NCI-H226 (cell line): Measurements from ENCODE around the gene SELENOP.
"Not testable (repeated sequence)": the region's sequence is repeated elsewhere in the genome, so short reads cannot be mapped to it uniquely, and the experiment has no call there.

Experiments used
- DNase-seq: peaks from one replicate; pipeline ENCODE4 v3.0.0-alpha.2; 2015

Gene SELENOP

GRCh38 chr5:42811591-42812446 lies at the start of gene SELENOP:
Gene SELENOP (minus strand): TSS chr5:42811892. CDS start chr5:42808353, 3,539 bp downstream.
- DNase-seq = no peak

GRCh38 chr5:42858687-42859086 lies 47.0 kb upstream of the SELENOP start:
- DNase-seq = no peak

GRCh38 chr5:42858031-42858643 lies 46.4 kb upstream of the SELENOP start:
- DNase-seq = no peak

- DNase-seq = no peak
These were observed 44.1 kb upstream of the SELENOP start for GRCh38 chr5:42855811-42856210.

GRCh38 chr5:42855386-42855785 lies 43.7 kb upstream of the SELENOP start:
- DNase-seq = no peak

GRCh38 chr5:42854795-42855194 lies 43.1 kb upstream of the SELENOP start:
- no peak for DNase-seq

- no peak for DNase-seq
These were observed 41.1 kb upstream of the SELENOP start for GRCh38 chr5:42852826-42853225.

GRCh38 chr5:42851481-42851880 lies 39.8 kb upstream of the SELENOP start:
- DNase-seq = no peak

- DNase-seq = no peak
These were observed 36.9 kb upstream of the SELENOP start for GRCh38 chr5:42848545-42848944.

- not testable (repeated sequence) for DNase-seq
These were observed 32.7 kb upstream of the SELENOP start for GRCh38 chr5:42844408-42844807.

- no peak for DNase-seq
These were observed 32.1 kb upstream of the SELENOP start for GRCh38 chr5:42843675-42844292.

GRCh38 chr5:42842921-42843641 lies 31.4 kb upstream of the SELENOP start:
- peak; percentile 68 for DNase-seq

- no peak for DNase-seq
These were observed 29.3 kb upstream of the SELENOP start for GRCh38 chr5:42840842-42841567.

GRCh38 chr5:42840269-42840668 lies 28.6 kb upstream of the SELENOP start:
- DNase-seq = peak; percentile 78

GRCh38 chr5:42839196-42839595 lies 27.5 kb upstream of the SELENOP start:
- no peak for DNase-seq

GRCh38 chr5:42837601-42838000 lies 25.9 kb upstream of the SELENOP start:
- no peak for DNase-seq

GRCh38 chr5:42836070-42836769 lies 24.5 kb upstream of the SELENOP start:
- DNase-seq = no peak

- DNase-seq = no peak
These were observed 20.4 kb upstream of the SELENOP start for GRCh38 chr5:42832060-42832459.

- DNase-seq = no peak
These were observed 19.2 kb upstream of the SELENOP start for GRCh38 chr5:42830924-42831323.

GRCh38 chr5:42828671-42829070 lies 17.0 kb upstream of the SELENOP start:
- no peak for DNase-seq

- no peak for DNase-seq
These were observed 15.2 kb upstream of the SELENOP start for GRCh38 chr5:42826757-42827515.
